ENCODE results near the gene RPL7A.
A peak's percentile ranks its signal among the peaks of the same experiment; 100 is the strongest.

RPL7A gene

GRCh38 chr9:133348718-133349573, 928 bp downstream of the RPL7A start:
- Histone ChIP-seq H3K4me3 (peak overlapping the region; percentile 95), H3K27ac (peak overlapping the region; percentile 78 to 96)
- no peak for DNase-seq (ENCODE audit: low spot score)
- TF ChIP-seq CTCF (IDR thresholded peaks at IDR 0.05): no peak

GRCh38 chr9:133349965-133350616, 2.1 kb downstream of the RPL7A start:
- Histone ChIP-seq H3K4me3 (no peak overlapping the region), H3K27ac (no peak overlapping the region)
- DNase-seq (ENCODE audit: low spot score): no peak
- no peak for TF ChIP-seq CTCF (IDR thresholded peaks at IDR 0.05)

- TF ChIP-seq CTCF (IDR thresholded peaks at IDR 0.05): no peak
- H3K4me3 ChIP-seq: no peak overlapping the region
- H3K27ac ChIP-seq: no peak overlapping the region
- DNase-seq (ENCODE audit: low spot score): no peak
Observed at GRCh38 chr9:133351526-133351907, 3.5 kb downstream of the RPL7A start.

- DNase-seq (ENCODE audit: low spot score): no peak
- TF ChIP-seq CTCF (IDR thresholded peaks at IDR 0.05): no peak
- Histone ChIP-seq H3K27ac (no peak overlapping the region), H3K4me3 (no peak overlapping the region)
Observed at GRCh38 chr9:133351908-133352634, 4.1 kb downstream of the RPL7A start.

- H3K27ac ChIP-seq: no peak overlapping the region
- no peak overlapping the region for H3K4me3 ChIP-seq
Observed at GRCh38 chr9:133352635-133353340, 4.8 kb downstream of the RPL7A start.

More at GRCh38 chr9:133352635-133353340, 4.8 kb downstream of the RPL7A start:
- no peak for DNase-seq (ENCODE audit: low spot score)
- no peak for TF ChIP-seq CTCF (IDR thresholded peaks at IDR 0.05)

All from coronary artery (tissue), 2 donors.